Omental fat pad (tissue), 4 donors: ENCODE data around the gene C14orf119. TPM values are rescaled to one million over a fixed set of nuclear protein-coding genes. Genes with fewer than 3 reads are reported as not detected.

Experiments used
- ATAC-seq: fragments of 150-250 bp; one replicate; pipeline ENCODE4 v1.9.1; 2016; ENCODE audit warnings: mild to moderate bottlenecking, moderate library complexity; ENCODE audit not compliant: low FRiP score
- DNase-seq: peaks from one replicate; pipeline ENCODE4 v3.0.0-alpha.2; 2019; ENCODE audit warnings: low spot score
- total RNA-seq, 4 donors: library from RNA; depleted of rRNA; stranded (reverse); fragments of >200 nt; gene quantifications; one replicate each; pipeline ENCODE4 v1.1.0, GENCODE V29; 2016
- TF ChIP-seq, protein P1 (sequence below), 3 donors: fragments of 450-650 bp; IDR thresholded peaks; one replicate each; pipeline ENCODE4 v1.5.1; 2016 to 2017; ENCODE audit warnings: antibody characterized with exemption in 3 of 3, mild to moderate bottlenecking in 3 of 3, moderate library complexity in 2 of 3

C14orf119 gene
- total RNA-seq, 4 donors from 2014 or later, result 39.2 to 46.7 (median 43.6) TPM

DNA sequence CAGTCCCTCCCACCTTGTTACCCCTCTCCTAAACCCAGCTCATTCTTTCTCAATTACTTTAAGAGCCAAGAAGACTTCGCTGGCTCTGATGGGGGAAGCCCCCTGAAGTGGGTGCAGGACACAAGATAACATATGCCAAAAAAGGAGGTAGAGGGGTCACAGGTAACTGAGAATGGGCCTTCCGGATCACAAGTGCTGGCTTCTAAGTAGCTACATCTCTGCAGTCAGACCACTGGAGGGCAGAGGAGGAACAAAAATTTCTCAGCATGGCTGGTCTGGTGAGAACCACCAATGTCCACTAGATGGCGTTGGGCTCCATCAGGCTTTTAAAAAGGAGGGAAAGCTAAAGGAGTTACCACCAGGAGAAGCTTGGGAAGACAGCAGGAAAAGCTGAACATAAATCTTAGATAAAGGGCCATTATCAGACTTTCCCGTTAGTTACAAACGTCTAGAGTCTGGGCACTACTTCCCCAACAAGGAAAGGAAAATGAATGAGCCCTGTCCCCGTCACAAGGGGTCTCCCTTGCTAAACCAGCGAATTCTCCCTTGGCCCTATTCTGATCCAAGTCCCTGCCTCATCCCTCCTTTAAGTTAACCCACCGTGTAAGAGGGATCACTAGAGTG is 26.4 kb upstream of the C14orf119 start:
- DNase-seq (peak; percentile 58), ATAC-seq (peak; percentile 85)
- TF ChIP-seq, protein P1, sequence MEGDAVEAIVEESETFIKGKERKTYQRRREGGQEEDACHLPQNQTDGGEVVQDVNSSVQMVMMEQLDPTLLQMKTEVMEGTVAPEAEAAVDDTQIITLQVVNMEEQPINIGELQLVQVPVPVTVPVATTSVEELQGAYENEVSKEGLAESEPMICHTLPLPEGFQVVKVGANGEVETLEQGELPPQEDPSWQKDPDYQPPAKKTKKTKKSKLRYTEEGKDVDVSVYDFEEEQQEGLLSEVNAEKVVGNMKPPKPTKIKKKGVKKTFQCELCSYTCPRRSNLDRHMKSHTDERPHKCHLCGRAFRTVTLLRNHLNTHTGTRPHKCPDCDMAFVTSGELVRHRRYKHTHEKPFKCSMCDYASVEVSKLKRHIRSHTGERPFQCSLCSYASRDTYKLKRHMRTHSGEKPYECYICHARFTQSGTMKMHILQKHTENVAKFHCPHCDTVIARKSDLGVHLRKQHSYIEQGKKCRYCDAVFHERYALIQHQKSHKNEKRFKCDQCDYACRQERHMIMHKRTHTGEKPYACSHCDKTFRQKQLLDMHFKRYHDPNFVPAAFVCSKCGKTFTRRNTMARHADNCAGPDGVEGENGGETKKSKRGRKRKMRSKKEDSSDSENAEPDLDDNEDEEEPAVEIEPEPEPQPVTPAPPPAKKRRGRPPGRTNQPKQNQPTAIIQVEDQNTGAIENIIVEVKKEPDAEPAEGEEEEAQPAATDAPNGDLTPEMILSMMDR (IDR thresholded peaks at IDR 0.05), result peak in 2 of 3 donors; percentile 68 to 89

DNA sequence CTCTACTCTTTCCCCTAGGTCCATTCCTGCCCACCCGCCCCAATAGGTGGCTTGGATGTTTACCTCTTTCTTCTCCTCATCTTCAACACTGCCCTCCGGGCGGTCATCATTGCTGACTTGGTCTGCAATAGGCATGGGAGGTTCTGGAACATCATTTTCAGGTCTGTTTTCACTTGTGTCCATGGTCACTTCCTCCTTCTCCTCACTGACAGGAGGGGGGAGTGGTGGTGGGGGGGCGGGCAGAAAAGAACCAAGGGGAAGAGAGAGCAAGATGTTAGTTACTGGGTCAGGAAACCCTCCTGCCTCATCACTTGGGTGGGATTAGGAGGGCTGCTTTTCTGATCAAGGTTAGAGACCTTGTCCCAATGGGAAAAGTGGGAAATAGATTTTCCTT is 25.9 kb upstream of the C14orf119 start:
- TF ChIP-seq, protein P1 (IDR thresholded peaks at IDR 0.05), result no peak
- DNase-seq (no peak), ATAC-seq (no peak)

DNA sequence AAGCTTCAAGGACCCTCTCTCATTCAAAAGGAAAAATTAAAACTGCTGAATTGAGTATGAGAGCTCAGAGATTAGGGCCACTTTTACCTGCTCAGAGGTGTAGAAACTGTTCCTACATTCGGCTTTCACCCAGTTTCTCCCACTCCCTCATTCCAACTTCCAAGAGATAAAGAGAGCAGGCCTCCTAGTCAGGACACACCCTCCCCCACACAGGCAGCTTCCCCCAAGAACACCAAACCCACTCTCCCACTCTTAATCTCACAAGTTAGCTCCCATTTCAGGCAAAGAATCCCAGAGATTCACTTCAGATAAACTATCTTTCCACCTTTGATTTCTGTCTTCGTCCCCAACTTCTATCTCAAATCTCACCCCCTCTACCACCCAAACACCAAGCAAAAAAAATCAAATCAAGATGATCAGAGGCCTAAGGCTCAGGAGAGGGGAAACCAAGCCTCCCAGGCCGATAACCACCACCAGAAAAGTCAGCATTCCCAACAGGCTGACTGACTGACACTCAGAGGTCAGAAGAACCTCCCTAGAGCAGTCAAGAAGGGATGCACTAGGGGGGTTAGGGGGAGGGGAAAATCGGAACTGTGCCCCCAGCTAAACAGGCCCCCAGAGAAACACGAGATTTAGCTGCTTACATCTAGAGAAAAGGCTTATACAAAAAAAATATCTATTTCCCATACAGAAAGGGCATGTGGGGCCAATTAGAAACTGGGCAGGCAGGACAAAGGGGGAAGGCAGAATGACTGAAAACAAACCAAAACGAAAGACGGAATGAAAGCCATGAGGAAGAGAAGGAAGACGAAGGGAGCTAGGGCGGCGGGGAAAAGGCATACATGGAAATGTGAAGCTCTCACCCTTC is 24.8 kb upstream of the C14orf119 start:
- DNase-seq, result no peak
- no peak for ATAC-seq
- TF ChIP-seq, protein P1 (IDR thresholded peaks at IDR 0.05), result no peak

DNA sequence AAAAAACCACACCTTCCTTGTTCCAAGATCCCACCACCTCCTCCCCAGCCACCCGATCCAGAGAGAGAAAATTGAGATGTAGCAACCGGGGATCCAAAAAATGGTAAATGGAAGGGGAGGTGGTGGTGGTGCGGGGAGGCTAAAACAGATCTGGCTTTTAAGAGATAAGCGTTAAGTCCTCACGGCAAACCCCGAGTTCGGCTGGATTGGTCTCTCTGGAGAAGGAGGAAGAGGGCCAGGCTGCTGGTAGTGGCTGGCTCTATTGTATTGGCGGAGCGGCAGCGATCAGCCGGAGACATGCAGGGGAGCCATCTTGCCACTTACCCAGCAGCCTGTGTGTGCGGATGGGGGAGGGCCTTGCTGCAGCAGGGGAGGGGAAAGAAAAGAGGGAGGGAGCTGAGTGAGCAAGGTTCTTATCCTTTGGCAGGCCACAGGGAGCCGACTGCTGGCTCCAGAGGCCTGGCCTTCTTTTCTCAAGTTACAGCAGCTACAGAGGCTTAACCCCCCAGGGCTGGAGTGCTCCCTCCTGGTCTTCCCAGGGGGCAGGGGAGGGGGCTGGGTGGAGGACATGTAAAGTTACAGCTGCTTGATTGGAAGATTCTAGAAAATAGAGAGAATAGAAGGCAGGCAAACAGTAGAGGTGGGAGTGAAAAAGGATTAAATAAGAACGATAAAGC is 23.9 kb upstream of the C14orf119 start:
- ATAC-seq (peak; percentile 80), DNase-seq (peak; percentile 52)
- TF ChIP-seq, protein P1 (IDR thresholded peaks at IDR 0.05), result no peak

DNA sequence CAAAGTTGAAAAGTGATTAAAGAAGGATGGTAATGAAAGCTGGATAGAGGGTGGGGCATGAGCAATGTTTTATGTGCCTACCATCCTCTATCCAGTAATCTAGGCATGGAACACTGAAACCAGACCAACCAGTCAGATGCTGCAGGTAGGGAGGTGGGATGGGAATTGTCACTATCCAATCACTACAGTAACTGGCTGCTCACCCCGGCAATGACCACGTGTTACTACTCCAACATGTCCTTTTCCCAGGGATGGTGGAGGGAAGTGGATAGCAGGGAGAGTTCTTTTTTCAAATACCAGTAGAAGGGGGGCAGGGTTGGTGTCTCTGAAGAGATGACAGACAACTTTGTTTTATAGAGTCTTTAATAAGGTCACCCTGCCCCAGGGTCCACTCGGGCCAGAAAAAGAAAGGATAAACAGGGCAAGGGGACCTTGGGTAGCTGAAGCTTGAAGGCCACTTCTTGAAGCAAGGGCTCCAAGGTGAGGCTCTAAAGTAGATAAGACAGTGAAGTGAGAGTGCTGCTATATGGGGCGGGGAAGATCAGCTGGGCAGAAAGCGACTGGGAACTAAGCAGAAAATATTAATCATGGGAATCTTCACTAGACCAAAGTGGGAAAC is 23.3 kb upstream of the C14orf119 start:
- ATAC-seq, result no peak
- TF ChIP-seq, protein P1 (IDR thresholded peaks at IDR 0.05), result no peak
- DNase-seq, result no peak

- TF ChIP-seq, protein P1 (IDR thresholded peaks at IDR 0.05), result no peak
- ATAC-seq (no peak), DNase-seq (no peak)
Measured at GRCh38 chr14:23074906-23075305, 20.4 kb upstream of the C14orf119 start.
